Measurements from ENCODE around the gene DLGAP5.
A peak's percentile ranks its signal among the peaks of the same experiment; 100 is the strongest.

Gene DLGAP5

DNA sequence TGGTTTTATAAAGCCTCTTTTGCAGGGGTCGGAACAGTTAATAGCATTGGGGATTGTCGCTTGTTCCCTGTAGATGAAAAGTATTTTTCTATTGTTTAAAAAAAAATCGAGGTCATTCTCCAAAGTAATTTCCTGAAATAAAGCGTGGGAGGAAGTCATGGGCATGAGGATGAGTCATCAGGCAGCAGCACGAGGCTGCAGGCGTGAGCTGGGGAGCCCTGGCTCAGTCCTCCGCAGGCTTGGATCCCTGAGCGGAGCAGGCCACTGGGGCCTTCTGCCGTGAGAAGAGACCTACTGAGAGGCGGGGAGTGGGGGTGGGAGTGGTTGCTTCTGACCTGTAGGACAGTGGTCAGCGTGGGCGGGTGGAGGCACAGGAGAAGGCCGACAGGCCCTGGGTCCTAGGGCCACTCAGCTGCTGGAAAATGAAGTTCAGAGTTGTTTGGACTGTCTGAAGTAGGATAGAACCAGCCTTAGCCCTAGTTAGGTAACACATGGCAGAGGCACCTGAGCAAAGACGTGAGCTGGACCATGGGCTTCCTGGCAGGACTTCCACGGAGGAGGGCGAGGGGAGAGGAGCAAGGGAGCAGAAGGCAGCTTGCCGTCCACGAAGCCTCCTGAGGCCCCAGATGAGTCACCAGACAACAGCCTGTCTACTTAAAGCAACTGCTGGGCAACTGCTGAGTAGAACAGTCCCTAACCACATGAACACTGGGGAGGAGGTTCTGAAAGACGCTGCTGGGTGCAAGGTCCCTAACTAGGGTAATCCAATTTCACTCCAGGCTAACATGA lies 83.4 kb downstream of the DLGAP5 start:
- peak; percentile 92 to 97 for DNase-seq

DNA sequence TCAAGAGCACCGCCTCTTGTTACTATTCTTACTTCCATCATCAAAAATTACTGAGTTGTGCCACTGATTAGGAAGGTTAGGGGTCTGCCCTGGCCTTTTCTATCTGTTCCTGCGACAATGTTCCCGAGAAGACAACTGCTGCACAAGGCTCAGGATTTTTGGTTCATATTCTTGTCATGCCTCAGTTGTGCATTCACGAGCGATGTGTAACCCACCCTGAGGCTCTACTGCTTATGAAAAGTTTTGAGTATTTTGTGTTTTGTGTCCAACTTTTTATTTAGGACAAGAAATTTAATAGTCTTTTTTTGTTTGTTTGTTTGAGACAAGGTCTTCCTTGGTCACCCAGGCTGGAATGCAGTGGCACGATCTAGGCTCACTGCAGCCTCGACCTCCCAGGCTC lies 85.4 kb downstream of the DLGAP5 start:
- no peak for DNase-seq

DNA sequence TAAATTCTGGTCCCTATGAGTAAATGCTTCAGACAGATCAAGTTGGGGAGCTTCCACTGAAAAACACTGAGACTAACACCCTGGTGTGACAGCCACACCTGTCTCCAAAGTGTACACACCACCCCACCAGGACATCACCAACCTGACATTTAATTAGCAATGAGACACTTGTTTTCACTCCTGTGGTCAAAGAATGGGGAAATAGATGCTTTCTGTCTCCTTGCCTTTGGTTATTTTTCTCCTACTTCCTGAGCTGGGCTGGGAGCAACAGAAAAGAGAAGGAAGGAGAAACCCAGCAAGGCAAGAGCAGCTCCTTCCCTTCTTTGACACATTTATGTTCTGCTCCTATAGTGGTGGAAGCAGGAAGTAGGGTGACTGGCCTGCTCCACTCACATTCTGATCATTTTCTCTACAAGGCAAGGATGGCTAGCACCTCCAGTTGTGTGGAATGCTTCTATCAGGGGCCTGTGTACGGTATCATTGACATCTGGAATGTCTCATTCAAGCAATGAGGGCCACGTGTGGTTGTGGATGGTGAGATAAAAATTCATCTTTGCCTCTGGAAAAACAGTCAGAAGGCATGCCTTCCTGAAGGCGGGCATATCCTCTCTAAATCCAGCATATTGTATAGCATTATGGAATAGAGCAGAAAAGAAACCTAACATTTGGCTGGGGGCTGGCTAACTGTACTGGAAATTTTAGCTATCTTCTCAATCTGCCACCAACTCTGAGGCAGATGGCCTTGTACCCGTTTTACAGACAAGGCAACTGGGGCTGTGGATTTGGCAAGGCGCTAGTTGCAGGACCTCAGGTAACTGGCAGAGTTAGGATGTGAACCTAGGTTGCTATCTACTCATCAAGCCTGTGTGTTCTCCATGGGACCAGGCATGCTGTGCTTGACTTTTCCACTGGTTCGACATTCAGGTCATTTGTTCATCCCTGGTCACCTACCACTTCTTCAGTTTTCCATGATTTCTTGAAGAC lies 87.1 kb downstream of the DLGAP5 start:
- DNase-seq = peak in 1 of 2 donors; percentile 43

DNA sequence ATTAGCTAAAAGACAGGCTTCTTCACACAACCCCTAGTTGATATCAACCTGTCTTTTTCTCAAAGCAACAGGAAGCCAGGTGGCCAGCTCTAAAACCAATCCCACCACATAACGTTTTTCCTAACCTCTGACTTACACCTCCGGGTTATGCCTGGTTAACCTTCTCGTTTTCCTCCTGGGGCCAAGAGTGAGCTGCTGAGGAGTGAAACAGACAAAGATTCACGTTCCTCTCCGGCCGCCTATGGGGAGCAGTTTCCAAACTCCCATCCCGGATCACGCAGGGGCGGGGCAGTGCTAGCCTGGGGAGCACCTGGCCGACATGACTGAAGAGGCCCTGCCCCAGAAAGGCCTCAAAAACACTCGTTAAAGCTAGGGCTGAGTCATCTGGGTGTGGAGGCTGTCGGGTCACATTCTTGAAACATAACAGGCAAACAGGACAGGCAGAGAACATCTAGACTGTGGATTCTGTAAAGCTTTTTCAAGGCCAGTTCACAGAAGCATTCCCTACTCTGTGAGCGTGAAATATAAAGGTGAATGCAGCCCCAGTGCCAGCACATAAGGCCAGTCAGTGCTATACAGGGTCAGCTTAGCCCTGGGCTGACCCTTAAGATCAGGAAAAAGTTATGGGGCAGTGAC lies 88.3 kb downstream of the DLGAP5 start:
- peak in 1 of 2 donors; percentile 49 for DNase-seq

DNA sequence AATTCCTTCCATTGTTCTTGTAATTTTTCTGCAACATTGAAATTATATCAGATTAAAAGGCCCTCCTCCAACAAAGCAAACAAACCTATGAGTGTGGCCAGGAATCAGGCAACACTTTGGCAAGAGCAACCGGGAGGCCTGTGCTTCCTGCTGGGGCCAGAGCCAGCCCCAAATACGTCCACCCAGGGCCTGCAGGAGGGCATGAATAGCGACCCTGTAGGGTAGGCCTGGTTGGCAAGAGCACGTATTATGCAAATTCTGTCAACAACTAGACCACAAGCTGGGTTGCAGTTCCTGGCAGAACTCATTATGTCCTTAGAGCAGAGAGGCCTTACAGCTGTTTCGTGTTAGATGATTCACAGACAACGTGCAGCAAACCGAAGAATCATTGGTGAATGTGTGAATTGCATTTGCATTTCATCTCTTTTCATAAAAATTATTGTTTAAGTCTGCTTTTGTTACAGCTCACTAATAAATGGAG lies 89.2 kb downstream of the DLGAP5 start:
- peak; percentile 63 to 76 for DNase-seq

DNA sequence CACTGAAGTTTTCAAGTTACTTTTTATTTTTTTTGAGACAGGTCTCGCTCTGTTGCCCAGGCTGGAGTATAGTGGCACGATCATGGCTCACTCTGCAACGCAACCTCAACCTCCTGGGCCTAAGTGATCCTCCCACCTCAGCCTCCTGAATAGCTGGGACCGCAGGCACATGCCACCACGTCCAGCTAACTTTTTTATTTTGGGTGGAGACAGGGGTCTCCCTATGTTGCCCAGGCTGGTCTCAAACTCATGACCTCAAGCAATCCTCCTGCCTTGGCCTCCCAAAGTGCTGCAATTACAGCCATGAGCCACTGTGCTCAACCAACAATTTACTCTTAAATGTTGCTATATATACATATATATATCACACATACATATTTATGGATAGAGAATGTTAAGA lies 89.7 kb downstream of the DLGAP5 start:
- no peak for DNase-seq

DNA sequence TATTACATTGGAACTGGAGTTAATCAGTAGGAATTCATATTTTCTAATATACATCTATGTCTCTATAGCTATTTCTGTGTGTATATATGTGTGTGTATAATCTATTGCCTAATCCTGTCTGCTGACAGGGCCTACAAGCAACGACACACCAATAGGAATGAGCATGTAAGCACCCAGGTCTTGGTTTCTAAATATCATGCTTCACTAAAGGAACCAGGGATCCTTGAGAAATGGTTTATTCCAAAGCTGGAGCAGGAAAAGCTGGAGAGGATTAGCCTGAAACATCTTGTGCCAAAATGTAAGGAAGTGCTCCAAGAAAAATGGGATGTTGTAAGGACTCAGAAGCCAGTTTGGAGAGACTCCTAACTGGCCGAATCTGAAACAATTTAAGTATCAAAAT lies 91.6 kb downstream of the DLGAP5 start:
- DNase-seq = peak in 1 of 2 donors; percentile 62

DNA sequence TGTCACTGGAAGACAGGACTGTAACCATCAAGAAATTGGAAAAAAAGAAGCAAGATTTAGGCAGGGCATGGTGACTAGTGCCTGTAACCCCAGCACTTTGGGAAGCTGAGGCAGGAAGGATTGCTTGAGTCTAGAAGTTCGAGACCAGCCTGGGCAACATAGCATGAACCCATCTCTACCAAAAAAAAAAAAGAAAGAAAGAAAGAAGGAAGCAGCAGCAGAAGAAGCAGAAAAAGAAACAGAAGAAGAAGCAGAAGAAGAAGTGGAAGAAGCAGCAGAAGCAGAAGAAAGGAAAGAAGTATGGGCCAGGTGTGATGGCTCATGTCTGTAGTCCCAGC lies 92.9 kb downstream of the DLGAP5 start:
- DNase-seq = no peak

Measured in inflammatory macrophage treated with lipopolysaccharide for 1 hour (primary cell).